WTC11 (cell line): ENCODE results near the gene TIGIT. TPM values are rescaled to one million over a fixed set of nuclear protein-coding genes. Genes with fewer than 3 reads are reported as not detected.

ENCODE experiments used
- ATAC-seq: fragments of 200-7000 bp; cut with Tn5 transposase; 2 replicates; pipeline ENCODE4 v1.10.0; 2021; ENCODE audit warnings: mild to moderate bottlenecking, moderate library complexity
- CTCF ChIA-PET: fragments of 300-600 bp; sonication (Branson Sonifier 250); formaldehyde crosslinking; loops from one replicate; lab custom pipeline; 2021; ENCODE audit warnings: antibody characterized with exemption; lab: Charles Lee
- POLR2A ChIA-PET: fragments of 350-600 bp; sonication (Branson Sonifier 250); formaldehyde crosslinking; loops from one replicate; lab custom pipeline; 2021; ENCODE audit warnings: antibody characterized with exemption; lab: Charles Lee
- DNase-seq: peaks from one replicate; pipeline ENCODE4 v3.0.0; 2021; ENCODE audit warnings: low spot score
- H3K27ac Mint-ChIP-seq: 2 replicates; pipeline ENCODE4 v1.8.0; 2021; ENCODE audit warnings: mixed read lengths
- H3K27me3 Mint-ChIP-seq: 2 replicates; pipeline ENCODE4 v1.8.0; 2021; ENCODE audit warnings: low read depth, mild to moderate bottlenecking, moderate library complexity, mixed read lengths
- H3K36me3 Mint-ChIP-seq: 2 replicates; pipeline ENCODE4 v1.8.0; 2021; ENCODE audit warnings: mixed read lengths
- H3K4me1 Mint-ChIP-seq: 2 replicates; pipeline ENCODE4 v1.8.0; 2022; ENCODE audit warnings: mixed read lengths
- H3K4me3 Mint-ChIP-seq: 2 replicates; pipeline ENCODE4 v1.8.0; 2021; ENCODE audit warnings: mild to moderate bottlenecking, moderate library complexity, mixed read lengths
- H3K9me3 Mint-ChIP-seq: 2 replicates; pipeline ENCODE4 v1.8.0; 2021; ENCODE audit warnings: mixed read lengths
- AFF4 ChIP-seq: sonication (generic); formaldehyde crosslinking; IDR thresholded peaks from 2 replicates; pipeline ENCODE4 v1.8.1; 2023; ENCODE audit warnings: mild to moderate bottlenecking, missing genetic modification reagents, borderline replicate concordance
- AR ChIP-seq: fragments of 250-450 bp; sonication (Bioruptor Pico); IDR thresholded peaks from 2 replicates; pipeline ENCODE4 v1.9.0; 2021; ENCODE audit warnings: mild to moderate bottlenecking
- ARID4B ChIP-seq: sonication (generic); formaldehyde crosslinking; IDR thresholded peaks from 2 replicates; pipeline ENCODE4 v1.8.0; 2023; ENCODE audit warnings: missing genetic modification reagents, mild to moderate bottlenecking, borderline replicate concordance
- ATF1 ChIP-seq: sonication (generic); formaldehyde crosslinking; IDR thresholded peaks from 2 replicates; pipeline ENCODE4 v1.8.1; 2023; ENCODE audit warnings: mild to moderate bottlenecking, moderate library complexity, missing genetic modification reagents
- ATF2 ChIP-seq: sonication (generic); formaldehyde crosslinking; IDR thresholded peaks from 2 replicates; pipeline ENCODE4 v1.8.1; 2022; ENCODE audit warnings: low read depth, missing genetic modification reagents, borderline replicate concordance
- CBFB ChIP-seq: sonication (generic); formaldehyde crosslinking; IDR thresholded peaks from 2 replicates; pipeline ENCODE4 v1.8.1; 2022; ENCODE audit warnings: mild to moderate bottlenecking, low read depth, missing genetic modification reagents
- ELF4 ChIP-seq: sonication (generic); formaldehyde crosslinking; IDR thresholded peaks from 2 replicates; pipeline ENCODE4 v1.8.1; 2022; ENCODE audit warnings: low read depth, mild to moderate bottlenecking, moderate library complexity, missing genetic modification reagents
- EMX1 ChIP-seq: fragments of 250-450 bp; sonication (Bioruptor Pico); IDR thresholded peaks from 2 replicates; pipeline ENCODE4 v1.8.0; 2021; ENCODE audit warnings: mild to moderate bottlenecking
- ETV6 ChIP-seq: sonication (generic); formaldehyde crosslinking; IDR thresholded peaks from 2 replicates; pipeline ENCODE4 v1.8.1; 2022; ENCODE audit warnings: mild to moderate bottlenecking, missing genetic modification reagents
- FOXJ3 ChIP-seq: sonication (generic); formaldehyde crosslinking; IDR thresholded peaks from 2 replicates; pipeline ENCODE4 v1.9.0; 2021; ENCODE audit warnings: missing genetic modification reagents, mild to moderate bottlenecking, borderline replicate concordance
- FOXP4 ChIP-seq: sonication (generic); formaldehyde crosslinking; IDR thresholded peaks from 2 replicates; pipeline ENCODE4 v1.8.0; 2022; ENCODE audit warnings: mild to moderate bottlenecking, missing genetic modification reagents
- GABPB1 ChIP-seq: sonication (generic); formaldehyde crosslinking; IDR thresholded peaks from 2 replicates; pipeline ENCODE4 v1.8.1; 2023; ENCODE audit warnings: mild to moderate bottlenecking, missing genetic modification reagents
- HMGA2 ChIP-seq: fragments of 250-450 bp; sonication (Bioruptor Pico); IDR thresholded peaks from 2 replicates; pipeline ENCODE4 v1.4.0; 2021; ENCODE audit warnings: mild to moderate bottlenecking, moderate library complexity
- NR3C1 ChIP-seq: sonication (generic); formaldehyde crosslinking; conservative IDR thresholded peaks from 2 replicates; pipeline ENCODE4 v1.8.1; 2023; ENCODE audit warnings: low read depth, mild to moderate bottlenecking, missing genetic modification reagents
- SMAD4 ChIP-seq: sonication (generic); formaldehyde crosslinking; IDR thresholded peaks from 2 replicates; pipeline ENCODE4 v1.8.0; 2022; ENCODE audit warnings: mild to moderate bottlenecking, missing genetic modification reagents
- USF1 ChIP-seq: sonication (generic); formaldehyde crosslinking; IDR thresholded peaks from 2 replicates; pipeline ENCODE4 v1.8.0; 2022; ENCODE audit warnings: mild to moderate bottlenecking, missing genetic modification reagents
- ZBTB43 ChIP-seq: sonication (generic); formaldehyde crosslinking; IDR thresholded peaks from 2 replicates; pipeline ENCODE4 v1.8.1; 2023; ENCODE audit warnings: mild to moderate bottlenecking, missing genetic modification reagents
- ZNF138 ChIP-seq: sonication (generic); formaldehyde crosslinking; conservative IDR thresholded peaks from 2 replicates; pipeline ENCODE4 v1.8.1; 2022; ENCODE audit warnings: mild to moderate bottlenecking, moderate library complexity, missing genetic modification reagents
- ZNF219 ChIP-seq: sonication (generic); formaldehyde crosslinking; IDR thresholded peaks from 2 replicates; pipeline ENCODE4 v1.8.0; 2023; ENCODE audit warnings: missing genetic modification reagents, mild to moderate bottlenecking, borderline replicate concordance
- total RNA-seq: library from RNA; stranded (reverse); gene quantifications from 3 replicates; pipeline ENCODE4 v1.2.3, GENCODE V29; 2021

TIGIT gene
- total RNA-seq, 1 experiment from 2014 or later, result 0.04 TPM

- TF ChIP-seq ZNF219 (CRISPR knock-in tag) (no peak), AR (CRISPR knock-in tag) (no peak), HMGA2 (CRISPR knock-in tag) (no peak), ATF1 (CRISPR knock-in tag) (no peak), ZBTB43 (CRISPR knock-in tag) (no peak), ARID4B (CRISPR knock-in tag) (no peak), GABPB1 (CRISPR knock-in tag) (no peak), ATF2 (CRISPR knock-in tag) (no peak), ELF4 (CRISPR knock-in tag) (no peak), EMX1 (CRISPR knock-in tag) (no peak)
These were observed 19.6 kb downstream of the TIGIT start (continued) for GRCh38 chr3:114313426-114313825.

- DNase-seq (no peak), ATAC-seq (no peak)
- CTCF ChIA-PET, result no interaction called here
- no peaks in the 10 kb centered on the region; the same call in 1 of the 2 replicates for H3K27me3 Mint-ChIP-seq
- H3K4me3 Mint-ChIP-seq, result no peak overlapping the region
- peaks cover 18% of the 10 kb centered on the region for H3K4me1 Mint-ChIP-seq
- no peak overlapping the region for H3K27ac Mint-ChIP-seq
- H3K9me3 Mint-ChIP-seq, result no peaks in the 10 kb centered on the region
- POLR2A ChIA-PET, result no interaction called here
- H3K36me3 Mint-ChIP-seq, result no peaks in the 10 kb centered on the region
- TF ChIP-seq USF1 (CRISPR knock-in tag) (no peak), CBFB (CRISPR knock-in tag) (no peak), SMAD4 (CRISPR knock-in tag) (no peak), ZNF138 (CRISPR knock-in tag) (no peak), GABPB1 (CRISPR knock-in tag) (no peak), ETV6 (no peak), FOXJ3 (CRISPR knock-in tag) (no peak), EMX1 (CRISPR knock-in tag) (no peak), AFF4 (CRISPR knock-in tag) (no peak), FOXP4 (CRISPR knock-in tag) (no peak), NR3C1 (CRISPR knock-in tag) (no peak)
These were observed 20.5 kb downstream of the TIGIT start for GRCh38 chr3:114314282-114314681.
